CD14-positive monocyte (primary cell): ENCODE measurements around the gene CLIC1. TPM values are rescaled to one million over a fixed set of nuclear protein-coding genes. Genes with fewer than 3 reads are reported as not detected.

Experiments used
- DNase-seq, 3 donors: peaks; one replicate each; pipeline ENCODE4 v3.0.0-alpha.2; 2011 to 2022
- H2AFZ ChIP-seq: 2 replicates; pipeline ENCODE4 v1.6.0; 2012; ENCODE audit warnings: mild to moderate bottlenecking, low read depth, low read length, inconsistent platforms; ENCODE audit not compliant: insufficient read depth, poor library complexity, severe bottlenecking
- H3K27ac ChIP-seq, 2 donors: 1 replicate in 1 of 2; 2 replicates in 1 of 2; pipeline ENCODE4 v1.5.1; 2012 to 2013; ENCODE audit warnings: low read length in 2 of 2, control low read depth in 1 of 2, inconsistent platforms in 1 of 2, low read depth in 1 of 2, mild to moderate bottlenecking in 1 of 2
- H3K27me3 ChIP-seq, 2 donors: one replicate each; pipeline versions ENCODE4 v1.6.0 to v1.6.1; 2011 to 2013; ENCODE audit warnings: low read length in 2 of 2; ENCODE audit not compliant: control insufficient read depth in 2 of 2, insufficient read depth in 2 of 2
- H3K36me3 ChIP-seq, 2 donors: replicated peaks in 1 of 2; 1 replicate in 1 of 2; 2 replicates in 1 of 2; pipeline versions ENCODE4 v1.5.1 to v1.6.1; 2012 to 2013; ENCODE audit warnings: low read length in 2 of 2, control low read depth in 1 of 2, inconsistent platforms in 1 of 2, mild to moderate bottlenecking in 1 of 2; ENCODE audit not compliant: insufficient read depth in 2 of 2, control insufficient read depth in 1 of 2
- H3K4me1 ChIP-seq, 2 donors: 1 replicate in 1 of 2; 2 replicates in 1 of 2; pipeline versions ENCODE4 v1.5.1 to v1.6.1; 2012 to 2013; ENCODE audit warnings: low read length in 2 of 2, control low read depth in 1 of 2, inconsistent platforms in 1 of 2, mild to moderate bottlenecking in 1 of 2, moderate library complexity in 1 of 2; ENCODE audit not compliant: insufficient read depth in 2 of 2, control insufficient read depth in 1 of 2
- H3K4me2 ChIP-seq: replicated peaks from 2 replicates; pipeline ENCODE3; 2012; ENCODE audit warnings: low read length, moderate library complexity, mild to moderate bottlenecking; ENCODE audit not compliant: poor library complexity, severe bottlenecking; ENCODE audit errors: extremely low read depth
- H3K4me3 ChIP-seq, 3 experiments: fragments of 200-600 bp in 1 of 3; sonication (generic) in 1 of 3; replicated peaks in 1 of 3; 1 replicate in 2 of 3; 2 replicates in 1 of 3; pipeline ENCODE4 v1.5.1; 2011 to 2013; ENCODE audit warnings: low read length in 3 of 3, mild to moderate bottlenecking in 3 of 3, control low read depth in 2 of 3, low read depth in 2 of 3, inconsistent platforms in 1 of 3, moderate library complexity in 1 of 3
- H3K79me2 ChIP-seq: 2 replicates; pipeline ENCODE4 v1.6.0; 2012; ENCODE audit warnings: mild to moderate bottlenecking, control low read depth, inconsistent platforms, low read length, moderate library complexity; ENCODE audit not compliant: insufficient read depth
- H3K9ac ChIP-seq: 2 replicates; pipeline ENCODE4 v1.6.0; 2017; ENCODE audit warnings: low read length, mild to moderate bottlenecking; ENCODE audit not compliant: insufficient read depth, poor library complexity, severe bottlenecking
- H3K9me3 ChIP-seq, 2 donors: replicated peaks in 1 of 2; 1 replicate in 1 of 2; 2 replicates in 1 of 2; pipeline versions ENCODE4 v1.5.1 to v1.6.1; 2012 to 2013; ENCODE audit warnings: low read length in 2 of 2, control low read depth in 1 of 2; ENCODE audit not compliant: control insufficient read depth in 1 of 2, insufficient read depth in 1 of 2
- H4K20me1 ChIP-seq: 2 replicates; pipeline ENCODE4 v1.6.0; 2012; ENCODE audit warnings: mild to moderate bottlenecking, low read length, control low read depth, moderate library complexity; ENCODE audit not compliant: insufficient read depth
- H3K27ac Mint-ChIP-seq, 7 donors: one replicate each; pipeline ENCODE4 v1.8.0; 2020; ENCODE audit warnings: mild to moderate bottlenecking in 7 of 7, mixed read lengths in 7 of 7, moderate library complexity in 6 of 7, inconsistent platforms in 2 of 7
- H3K27me3 Mint-ChIP-seq, 3 donors: one replicate each; pipeline ENCODE4 v1.8.0; 2021 to 2022; ENCODE audit warnings: low read depth in 3 of 3, mild to moderate bottlenecking in 3 of 3, mixed read lengths in 3 of 3, moderate library complexity in 3 of 3, inconsistent platforms in 1 of 3
- H3K36me3 Mint-ChIP-seq, 2 donors: one replicate each; pipeline ENCODE4 v1.8.0; 2020; ENCODE audit warnings: mixed read lengths in 2 of 2, inconsistent platforms in 1 of 2, mild to moderate bottlenecking in 1 of 2
- H3K4me1 Mint-ChIP-seq: one replicate; pipeline ENCODE4 v1.8.0; 2020; ENCODE audit warnings: mild to moderate bottlenecking, mixed read lengths
- H3K4me3 Mint-ChIP-seq, 2 donors: one replicate each; pipeline ENCODE4 v1.8.0; 2020; ENCODE audit warnings: mild to moderate bottlenecking in 2 of 2, mixed read lengths in 2 of 2, moderate library complexity in 1 of 2
- H3K9me3 Mint-ChIP-seq, 7 donors: one replicate each; pipeline ENCODE4 v1.8.0; 2020 to 2022; ENCODE audit warnings: mixed read lengths in 7 of 7, mild to moderate bottlenecking in 6 of 7, moderate library complexity in 6 of 7, inconsistent platforms in 2 of 7
- CTCF ChIP-seq: fragments of 200-600 bp; IDR thresholded peaks from one replicate; pipeline ENCODE4 v1.8.0; 2022; ENCODE audit warnings: antibody characterized with exemption, mild to moderate bottlenecking
- WGBS: methylation state at CpG from one replicate; pipeline ENCODE4 v1.1.5; 2013; ENCODE audit warnings: missing lambda C conversion rate; ENCODE audit not compliant: insufficient coverage; 5-methylcytosine and 5-hydroxymethylcytosine counted together
- intact Hi-C, 2 donors: fragments of 100-400 bp; cut with micrococcal nuclease; formaldehyde crosslinking; loops; one replicate each; pipeline versions ENCODE4 v1.15.0 to v1.15.1; 2023
- polyA plus RNA-seq, 3 donors: library from polyadenylated mRNA; depleted of rRNA in 1 of 3; unstranded in 2 of 3; stranded (reverse) in 1 of 3; fragments of 300-500 nt in 2 of 3; fragments of >200 nt in 1 of 3; fragmentation: Illumina TruSeq in 2 of 3; gene quantifications; 1 replicate in 2 of 3; 2 replicates in 1 of 3; pipeline ENCODE4 v1.2.3, GENCODE V29; 2012 to 2021

CLIC1 gene
- polyA plus RNA-seq, 3 donors: 676 to 1,304 (median 1,196) TPM

GRCh38 chr6:31713991-31714684, 22.2 kb downstream of the CLIC1 start:
- Histone ChIP-seq H3K9ac (no peak overlapping the region), H3K27ac (no peak overlapping the region)
- H3K36me3 Mint-ChIP-seq: no peaks in the 10 kb centered on the region

GRCh38 chr6:31713465-31713864, 22.9 kb downstream of the CLIC1 start:
- no peak overlapping the region for H3K9ac ChIP-seq
- no peak for TF ChIP-seq CTCF
- H3K79me2 ChIP-seq: no peaks in the 10 kb centered on the region
- H2AFZ ChIP-seq: no peak overlapping the region
- no peaks in the 10 kb centered on the region for H3K27me3 ChIP-seq
- H3K4me3 ChIP-seq: no peak overlapping the region
- peaks cover 0 to 9% (median 4%) of the 10 kb centered on the region in 3 donors for H3K27me3 Mint-ChIP-seq
- no CpG with 5 or more reads among the region's 4 CpGs for WGBS
- H3K36me3 ChIP-seq: no peaks in the 10 kb centered on the region
- DNase-seq: no peak
- H3K27ac ChIP-seq: no peak overlapping the region
- no peak overlapping the region for H3K4me2 ChIP-seq
- H3K4me3 Mint-ChIP-seq: no peak overlapping the region
- intact Hi-C loops: no loop called here
- H3K36me3 Mint-ChIP-seq: no peaks in the 10 kb centered on the region
- H3K9me3 ChIP-seq: no peaks in the 10 kb centered on the region
- no peaks in the 10 kb centered on the region for H4K20me1 ChIP-seq
- H3K27ac Mint-ChIP-seq: peak overlapping the region in 1 of 7 donors; percentile 47
- H3K4me1 ChIP-seq: peaks cover 21 to 27% of the 10 kb centered on the region in 2 donors
- H3K4me1 Mint-ChIP-seq: peaks cover 28% of the 10 kb centered on the region
- H3K9me3 Mint-ChIP-seq: peaks cover 0 to 2% (median 0%) of the 10 kb centered on the region in 7 donors

More at GRCh38 chr6:31713991-31714684, 22.2 kb downstream of the CLIC1 start:
- no peaks in the 10 kb centered on the region for H3K27me3 ChIP-seq
- Mint-ChIP-seq H3K4me3 (no peak overlapping the region), H3K9me3 (peaks cover 0 to 2% (median 0%) of the 10 kb centered on the region in 7 donors), H3K27ac (no peak overlapping the region), H3K27me3 (peaks cover 1 to 9% (median 4%) of the 10 kb centered on the region in 3 donors), H3K4me1 (peaks cover 27% of the 10 kb centered on the region)
- no peak for DNase-seq
- no peaks in the 10 kb centered on the region for H3K9me3 ChIP-seq
- H3K4me3 ChIP-seq: no peak overlapping the region
- intact Hi-C loops: no loop called here
- TF ChIP-seq CTCF: no peak
- no peaks in the 10 kb centered on the region for H3K36me3 ChIP-seq
- H3K4me1 ChIP-seq: peaks cover 21 to 27% of the 10 kb centered on the region in 2 donors
- H2AFZ ChIP-seq: no peak overlapping the region
- no peak overlapping the region for H3K4me2 ChIP-seq
- WGBS: 73% methylated on average over 4 of the region's 5 CpGs
- no peaks in the 10 kb centered on the region for H3K79me2 ChIP-seq
- H4K20me1 ChIP-seq: no peaks in the 10 kb centered on the region
